HG03095 (cell line): ENCODE results near the gene ZP2.
"Not testable (repeated sequence)": the region's sequence is repeated elsewhere in the genome, so short reads cannot be mapped to it uniquely, and the experiment has no call there.

ENCODE experiments used
- ATAC-seq: cut with Tn5 transposase; IDR thresholded peaks from one replicate; pipeline ENCODE4 v1.9.1; 2021; ENCODE audit warnings: moderate library complexity; ENCODE audit not compliant: unreplicated experiment

Gene ZP2

GRCh38 chr16:21211486-21211885, at the start of gene ZP2:
ZP2 (minus strand) TSS chr16:21211574; CDS start chr16:21211547, 27 bp downstream.
- no peak for ATAC-seq

- ATAC-seq, result no peak
These were observed 45.9 kb upstream of the ZP2 start for GRCh38 chr16:21257284-21257683.

GRCh38 chr16:21256636-21257035, 45.3 kb upstream of the ZP2 start:
- ATAC-seq, result no peak

GRCh38 chr16:21253470-21253869, 42.1 kb upstream of the ZP2 start:
- ATAC-seq, result no peak

GRCh38 chr16:21250072-21250923, 38.9 kb upstream of the ZP2 start:
- ATAC-seq, result no peak

GRCh38 chr16:21248179-21248578, 36.8 kb upstream of the ZP2 start:
- ATAC-seq, result not testable (repeated sequence)

- no peak for ATAC-seq
These were observed 33.3 kb upstream of the ZP2 start for GRCh38 chr16:21244518-21245215.

GRCh38 chr16:21242756-21243155, 31.4 kb upstream of the ZP2 start:
- no peak for ATAC-seq

- ATAC-seq, result no peak
These were observed 28.3 kb upstream of the ZP2 start for GRCh38 chr16:21239646-21240045.

- no peak for ATAC-seq
These were observed 25.5 kb upstream of the ZP2 start for GRCh38 chr16:21236831-21237230.

- ATAC-seq, result no peak
These were observed 23.8 kb upstream of the ZP2 start for GRCh38 chr16:21235199-21235585.

- ATAC-seq, result no peak
These were observed 22.3 kb upstream of the ZP2 start, which contains the start of gene ANKS4B for GRCh38 chr16:21233521-21234150. ANKS4B (plus strand) TSS chr16:21233699; CDS start chr16:21233738, 39 bp downstream.

GRCh38 chr16:21233045-21233520, 21.7 kb upstream of the ZP2 start:
- no peak for ATAC-seq

- ATAC-seq, result no peak
These were observed 17.0 kb upstream of the ZP2 start for GRCh38 chr16:21228361-21228872.

GRCh38 chr16:21227866-21228265, 16.5 kb upstream of the ZP2 start:
- no peak for ATAC-seq

GRCh38 chr16:21226749-21227148, 15.4 kb upstream of the ZP2 start:
- ATAC-seq, result no peak

- no peak for ATAC-seq
These were observed 13.4 kb upstream of the ZP2 start for GRCh38 chr16:21224800-21225199.

- no peak for ATAC-seq
These were observed 12.4 kb upstream of the ZP2 start for GRCh38 chr16:21223787-21224186.

- no peak for ATAC-seq
These were observed 11.3 kb upstream of the ZP2 start for GRCh38 chr16:21222495-21223337.

GRCh38 chr16:21219551-21219950, 8.2 kb upstream of the ZP2 start:
- no peak for ATAC-seq
